GM18861 (cell line): Measurements from ENCODE around the gene YTHDF2.
"Not testable (repeated sequence)": the region's sequence is repeated elsewhere in the genome, so short reads cannot be mapped to it uniquely, and the experiment has no call there.

Source experiments
- ATAC-seq: cut with Tn5 transposase; IDR thresholded peaks from one replicate; pipeline ENCODE4 v1.9.1; 2021; ENCODE audit not compliant: unreplicated experiment

The YTHDF2 gene

GRCh38 chr1:28736450-28737306, at the start of gene YTHDF2:
YTHDF2 (plus strand) TSS chr1:28736940; CDS start chr1:28737121, 181 bp downstream.
- ATAC-seq, result peak; percentile 79

GRCh38 chr1:28691627-28692026, 45.1 kb upstream of the YTHDF2 start:
- not testable (repeated sequence) for ATAC-seq

GRCh38 chr1:28703629-28704028, 33.1 kb upstream of the YTHDF2 start:
- no peak for ATAC-seq

GRCh38 chr1:28716336-28716735, 20.4 kb upstream of the YTHDF2 start:
- ATAC-seq, result no peak

GRCh38 chr1:28718166-28718565, 18.6 kb upstream of the YTHDF2 start:
- ATAC-seq, result no peak

- no peak for ATAC-seq
Measured at GRCh38 chr1:28718586-28719331, 18.0 kb upstream of the YTHDF2 start.

GRCh38 chr1:28719332-28719619, 17.5 kb upstream of the YTHDF2 start:
- ATAC-seq, result no peak

GRCh38 chr1:28720376-28720775, 16.4 kb upstream of the YTHDF2 start:
- ATAC-seq, result no peak

GRCh38 chr1:28721927-28722326, 14.8 kb upstream of the YTHDF2 start:
- not testable (repeated sequence) for ATAC-seq

GRCh38 chr1:28725365-28725764, 11.4 kb upstream of the YTHDF2 start:
- ATAC-seq, result not testable (repeated sequence)

- no peak for ATAC-seq
Measured at GRCh38 chr1:28735961-28736449, 735 bp upstream of the YTHDF2 start.

- peak; percentile 11 for ATAC-seq
Measured at GRCh38 chr1:28737307-28738132, 780 bp downstream of the YTHDF2 start.

GRCh38 chr1:28740118-28740517, 3.4 kb downstream of the YTHDF2 start:
- no peak for ATAC-seq

- ATAC-seq, result no peak
Measured at GRCh38 chr1:28744184-28744583, 7.4 kb downstream of the YTHDF2 start.

- ATAC-seq, result no peak
Measured at GRCh38 chr1:28745653-28746173, 9.0 kb downstream of the YTHDF2 start.

- no peak for ATAC-seq
Measured at GRCh38 chr1:28750330-28750729, 13.6 kb downstream of the YTHDF2 start.

GRCh38 chr1:28750771-28751294, 14.1 kb downstream of the YTHDF2 start:
- not testable (repeated sequence) for ATAC-seq

- no peak for ATAC-seq
Measured at GRCh38 chr1:28751315-28752060, 14.7 kb downstream of the YTHDF2 start.

GRCh38 chr1:28755701-28756100, 19.0 kb downstream of the YTHDF2 start:
- no peak for ATAC-seq

GRCh38 chr1:28756846-28757245, 20.1 kb downstream of the YTHDF2 start:
- ATAC-seq, result no peak
